Measurements from ENCODE around the gene TPD52L2. TPM values are rescaled to one million over a fixed set of nuclear protein-coding genes. Genes with fewer than 3 reads are reported as not detected.

Gene TPD52L2
- total RNA-seq, 1 donor from 2014 or later = 161 TPM

DNA sequence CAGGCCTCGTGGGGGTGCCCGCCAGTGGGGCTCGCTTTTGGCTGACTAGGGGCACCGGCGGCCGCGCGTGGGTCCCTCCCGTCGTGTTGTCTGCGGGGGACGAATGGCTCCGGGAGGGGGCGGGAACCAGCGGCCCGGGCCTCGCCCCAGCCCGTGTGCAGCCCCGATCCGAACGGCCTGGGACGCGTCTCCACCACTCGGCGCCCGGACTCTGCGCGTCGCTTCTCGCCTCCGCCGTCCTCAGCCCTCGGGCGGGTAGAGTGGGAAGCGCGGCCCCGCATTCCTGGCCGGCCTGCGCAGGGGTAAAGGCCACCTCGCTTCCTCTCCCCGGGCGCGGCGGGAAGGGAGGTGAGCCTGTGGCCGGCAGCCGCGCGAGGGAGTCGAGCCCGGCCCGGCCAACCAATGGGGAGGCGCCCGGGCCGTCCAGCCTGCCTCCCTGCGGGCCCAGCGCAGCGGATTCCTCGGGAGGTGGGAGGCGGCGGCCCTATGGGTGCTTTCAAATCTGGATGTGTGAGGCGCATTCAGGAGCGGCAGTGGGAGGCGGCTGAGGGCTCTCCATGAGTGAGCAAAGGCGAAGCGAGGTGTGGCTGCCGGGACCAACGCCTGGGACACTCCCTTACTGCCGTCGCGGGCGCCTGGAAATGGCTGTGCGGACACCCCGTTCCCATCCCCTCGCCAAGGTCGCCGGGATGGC is 32.9 kb upstream of the TPD52L2 start:
- H3K27me3 ChIP-seq = no peaks in the 10 kb centered on the region
- TF ChIP-seq, protein P1, sequence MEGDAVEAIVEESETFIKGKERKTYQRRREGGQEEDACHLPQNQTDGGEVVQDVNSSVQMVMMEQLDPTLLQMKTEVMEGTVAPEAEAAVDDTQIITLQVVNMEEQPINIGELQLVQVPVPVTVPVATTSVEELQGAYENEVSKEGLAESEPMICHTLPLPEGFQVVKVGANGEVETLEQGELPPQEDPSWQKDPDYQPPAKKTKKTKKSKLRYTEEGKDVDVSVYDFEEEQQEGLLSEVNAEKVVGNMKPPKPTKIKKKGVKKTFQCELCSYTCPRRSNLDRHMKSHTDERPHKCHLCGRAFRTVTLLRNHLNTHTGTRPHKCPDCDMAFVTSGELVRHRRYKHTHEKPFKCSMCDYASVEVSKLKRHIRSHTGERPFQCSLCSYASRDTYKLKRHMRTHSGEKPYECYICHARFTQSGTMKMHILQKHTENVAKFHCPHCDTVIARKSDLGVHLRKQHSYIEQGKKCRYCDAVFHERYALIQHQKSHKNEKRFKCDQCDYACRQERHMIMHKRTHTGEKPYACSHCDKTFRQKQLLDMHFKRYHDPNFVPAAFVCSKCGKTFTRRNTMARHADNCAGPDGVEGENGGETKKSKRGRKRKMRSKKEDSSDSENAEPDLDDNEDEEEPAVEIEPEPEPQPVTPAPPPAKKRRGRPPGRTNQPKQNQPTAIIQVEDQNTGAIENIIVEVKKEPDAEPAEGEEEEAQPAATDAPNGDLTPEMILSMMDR (IDR thresholded peaks at IDR 0.05) = no peak
- H3K4me3 ChIP-seq = peak overlapping the region; percentile 64 to 73
- H3K36me3 ChIP-seq = no peaks in the 10 kb centered on the region
- intact Hi-C loops (cut with DNase I) = loop anchor here (1.0 to 5.0 kb wide), 2 partner anchors 33 to 90 kb away; partner anchors contain the start of gene TPD52L2
- no peak for DNase-seq (ENCODE audit: low spot score in 2 of 2)
- H3K4me1 ChIP-seq = peaks cover 14 to 30% of the 10 kb centered on the region in 2 donors
- no peaks in the 10 kb centered on the region for H3K9me3 ChIP-seq
- H3K27ac ChIP-seq = no peak overlapping the region

DNA sequence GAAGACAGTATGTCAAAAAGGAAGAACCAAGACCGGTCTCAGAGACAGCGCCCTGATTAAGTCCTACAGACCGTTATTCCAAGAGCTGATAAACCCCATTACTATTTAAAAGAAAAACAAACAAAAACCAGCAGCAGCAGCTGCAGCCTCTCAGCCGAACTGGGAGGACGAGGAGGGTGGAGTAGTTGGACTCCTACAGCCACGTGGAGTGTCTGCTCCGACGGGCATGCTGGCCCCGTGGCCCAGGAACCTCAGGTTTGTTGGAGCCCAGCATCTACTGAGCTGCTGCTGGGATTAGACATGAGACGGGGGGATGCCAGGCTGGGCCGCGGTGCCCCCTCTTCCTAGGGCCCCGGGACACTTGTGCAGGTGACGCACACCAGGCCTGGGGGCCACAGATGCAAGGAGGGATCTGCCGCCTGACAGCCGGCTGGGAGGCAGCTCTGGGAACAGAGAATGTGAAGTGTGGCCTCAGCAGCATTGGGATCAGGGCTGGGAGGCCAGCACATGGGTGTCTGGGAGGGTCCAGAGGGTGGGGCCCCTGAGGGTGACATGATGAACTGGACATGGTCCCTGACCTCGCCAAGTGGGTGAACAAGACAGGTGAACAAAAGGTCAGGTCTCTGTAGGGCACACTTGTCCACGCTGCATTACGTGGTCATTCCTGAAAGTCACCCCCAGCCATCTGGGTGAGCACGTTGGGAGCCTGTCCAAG is 31.1 kb upstream of the TPD52L2 start:
- intact Hi-C loops (cut with DNase I) = loop anchor here (5.0 kb wide), 1 partner anchor 92 kb away; no protein-coding TSS in a partner anchor
- Histone ChIP-seq H3K4me1 (peaks cover 14 to 30% of the 10 kb centered on the region in 2 donors), H3K9me3 (no peaks in the 10 kb centered on the region), H3K4me3 (no peak overlapping the region), H3K27ac (peak overlapping the region in 1 of 2 donors; percentile 73), H3K36me3 (no peaks in the 10 kb centered on the region), H3K27me3 (no peaks in the 10 kb centered on the region)
- no peak for DNase-seq (ENCODE audit: low spot score in 2 of 2)
- TF ChIP-seq, protein P1 (IDR thresholded peaks at IDR 0.05) = no peak

DNA sequence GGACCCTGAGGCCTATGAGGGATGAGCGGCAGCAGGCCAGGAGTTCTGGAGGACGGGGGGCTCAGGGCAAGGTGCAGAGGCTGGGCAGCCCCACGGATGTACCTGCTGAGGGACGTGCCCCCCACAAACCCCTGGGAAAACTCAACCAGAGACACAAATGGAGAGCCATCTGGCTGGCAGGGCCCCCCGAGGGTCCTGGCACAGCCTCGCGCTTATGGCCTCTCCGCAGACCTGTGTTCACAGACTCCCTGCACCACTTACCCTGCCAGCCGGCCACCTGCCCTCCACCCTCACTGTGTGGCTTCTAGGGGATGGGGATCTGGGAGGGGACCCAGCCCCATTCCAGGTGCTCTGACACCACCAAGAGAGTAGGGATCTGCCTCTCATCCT is 30.6 kb upstream of the TPD52L2 start:
- DNase-seq (ENCODE audit: low spot score in 2 of 2) = no peak
- Histone ChIP-seq H3K4me1 (peaks cover 14 to 26% of the 10 kb centered on the region in 2 donors), H3K4me3 (peak overlapping the region in 1 of 2 donors; percentile 16), H3K27ac (peak overlapping the region; percentile 60 to 73), H3K36me3 (no peaks in the 10 kb centered on the region), H3K27me3 (no peaks in the 10 kb centered on the region), H3K9me3 (no peaks in the 10 kb centered on the region)
- intact Hi-C loops (cut with DNase I) = loop anchor here (5.0 kb wide), 1 partner anchor 92 kb away; no protein-coding TSS in a partner anchor
- TF ChIP-seq, protein P1 (IDR thresholded peaks at IDR 0.05) = no peak

DNA sequence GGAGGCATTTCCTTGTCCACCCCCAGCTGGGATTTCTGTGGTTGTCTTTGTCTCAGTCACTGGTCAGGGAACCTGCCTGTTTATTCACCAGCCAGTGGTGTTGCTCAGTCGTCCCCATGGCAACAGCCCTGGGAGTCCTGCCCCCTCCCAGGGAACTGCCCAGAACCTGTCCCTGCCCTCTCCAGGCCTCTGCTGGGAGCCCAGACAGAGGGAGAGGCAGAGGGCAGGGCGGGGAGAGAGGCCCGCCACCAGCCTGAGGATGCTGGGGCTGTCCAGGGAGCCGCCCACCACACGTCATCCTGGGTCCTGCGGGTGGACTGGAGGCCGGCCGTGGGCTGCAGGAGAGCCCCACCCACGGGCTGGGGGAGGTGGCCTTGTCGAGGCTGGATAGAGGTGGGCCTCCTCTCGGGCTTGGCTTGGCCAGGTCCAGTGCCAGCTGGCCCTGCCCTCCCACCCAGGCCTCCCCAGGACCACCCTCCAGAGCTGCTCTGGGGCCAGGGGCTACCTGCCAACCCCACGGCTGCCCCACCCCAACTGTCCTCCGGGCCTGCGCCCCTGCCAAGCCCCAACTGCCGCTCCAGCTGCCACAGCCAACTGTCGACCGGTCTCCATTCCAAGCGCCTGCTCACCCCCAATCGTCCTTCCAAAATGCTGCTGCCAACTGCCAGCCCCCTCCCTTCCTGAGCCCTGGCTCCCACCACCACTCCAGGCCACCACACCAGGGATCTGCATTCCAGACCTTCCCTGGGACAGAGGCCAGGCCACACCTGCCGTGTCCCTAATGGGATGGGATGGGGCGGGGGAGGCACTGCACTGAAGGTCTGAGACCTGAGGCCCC is 29.8 kb upstream of the TPD52L2 start:
- TF ChIP-seq, protein P1 (IDR thresholded peaks at IDR 0.05) = no peak
- Histone ChIP-seq H3K36me3 (no peaks in the 10 kb centered on the region), H3K4me3 (peak overlapping the region in 1 of 2 donors; percentile 16), H3K4me1 (peaks cover 14 to 20% of the 10 kb centered on the region in 2 donors), H3K27me3 (no peaks in the 10 kb centered on the region), H3K9me3 (no peaks in the 10 kb centered on the region), H3K27ac (peak overlapping the region; percentile 60 to 73)
- DNase-seq (ENCODE audit: low spot score in 2 of 2) = peak; percentile 88 to 95
- intact Hi-C loops (cut with DNase I) = loop anchor here (1.0 kb wide), 1 partner anchor 29 kb away; no protein-coding TSS in a partner anchor
